ENCODE data around the gene TSPEAR. TPM values are rescaled to one million over a fixed set of nuclear protein-coding genes. Genes with fewer than 3 reads are reported as not detected.

Gene TSPEAR
- total and polyA plus RNA-seq, 2 donors (not counting 1 experiment from before 2014, with no cell fraction given), result not detected

DNA sequence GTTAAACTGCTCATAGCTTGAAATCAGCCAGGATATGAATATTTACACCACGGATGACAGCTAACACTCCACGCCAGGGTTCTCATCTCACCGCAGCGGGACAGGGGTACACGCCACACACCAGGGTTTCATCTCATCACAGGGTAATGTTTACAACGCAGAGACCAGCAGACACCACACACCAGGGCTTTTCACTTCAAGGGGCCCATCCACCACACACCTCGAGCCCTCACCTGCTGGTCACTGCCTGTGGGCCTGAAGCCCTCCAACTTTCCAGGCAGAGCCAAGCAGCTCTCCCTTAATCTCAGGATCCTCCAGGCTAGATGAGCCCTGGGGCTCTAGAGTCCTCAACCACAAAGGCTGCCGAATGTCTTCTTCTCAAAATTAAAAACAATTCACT, 15.7 kb downstream of the TSPEAR start:
- Histone ChIP-seq H3K9me3 (ENCODE audit: control insufficient read depth, insufficient read depth, low read depth, low read length) (no peaks in the 10 kb centered on the region), H3K36me3 (ENCODE audit: control insufficient read depth, insufficient read depth, low read length) (no peaks in the 10 kb centered on the region), H3K9ac (ENCODE audit: insufficient read depth, low read length) (no peak overlapping the region), H3K4me3 (replicated peaks in 1 of 4; ENCODE audit: control extremely low read depth in 1 of 4, insufficient read depth in 1 of 4, low read depth in 3 of 4, low read length in 4 of 4) (no peak overlapping the region), H2AFZ (ENCODE audit: low read length) (no peak overlapping the region), H4K20me1 (ENCODE audit: control insufficient read depth, extremely low read depth, insufficient read depth, low read length) (no peaks in the 10 kb centered on the region), H3K27me3 (ENCODE audit: control insufficient read depth, insufficient read depth, low read length) (peaks cover 5% of the 10 kb centered on the region), H3K4me1 (ENCODE audit: control insufficient read depth, extremely low read depth, insufficient read depth, low read length) (no peaks in the 10 kb centered on the region), H3K79me2 (ENCODE audit: control insufficient read depth, insufficient read depth, low read length) (no peaks in the 10 kb centered on the region), H3K4me2 (ENCODE audit: extremely low read depth, insufficient read depth, low read length) (no peak overlapping the region), H3K27ac (ENCODE audit: insufficient read depth, low read length) (no peak overlapping the region)
- no peak for DNase-seq (ENCODE audit: low read depth in 2 of 2)
- TF ChIP-seq, protein P1, sequence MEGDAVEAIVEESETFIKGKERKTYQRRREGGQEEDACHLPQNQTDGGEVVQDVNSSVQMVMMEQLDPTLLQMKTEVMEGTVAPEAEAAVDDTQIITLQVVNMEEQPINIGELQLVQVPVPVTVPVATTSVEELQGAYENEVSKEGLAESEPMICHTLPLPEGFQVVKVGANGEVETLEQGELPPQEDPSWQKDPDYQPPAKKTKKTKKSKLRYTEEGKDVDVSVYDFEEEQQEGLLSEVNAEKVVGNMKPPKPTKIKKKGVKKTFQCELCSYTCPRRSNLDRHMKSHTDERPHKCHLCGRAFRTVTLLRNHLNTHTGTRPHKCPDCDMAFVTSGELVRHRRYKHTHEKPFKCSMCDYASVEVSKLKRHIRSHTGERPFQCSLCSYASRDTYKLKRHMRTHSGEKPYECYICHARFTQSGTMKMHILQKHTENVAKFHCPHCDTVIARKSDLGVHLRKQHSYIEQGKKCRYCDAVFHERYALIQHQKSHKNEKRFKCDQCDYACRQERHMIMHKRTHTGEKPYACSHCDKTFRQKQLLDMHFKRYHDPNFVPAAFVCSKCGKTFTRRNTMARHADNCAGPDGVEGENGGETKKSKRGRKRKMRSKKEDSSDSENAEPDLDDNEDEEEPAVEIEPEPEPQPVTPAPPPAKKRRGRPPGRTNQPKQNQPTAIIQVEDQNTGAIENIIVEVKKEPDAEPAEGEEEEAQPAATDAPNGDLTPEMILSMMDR (conservative IDR thresholded peaks at IDR 0.05 in 1 of 2, IDR thresholded peaks at IDR 0.05 in 1 of 2; ENCODE audit: low read depth in 1 of 2, low read length in 2 of 2), result no peak
- TF ChIP-seq EZH2 (IDR thresholded peaks at IDR 0.05; ENCODE audit: low read length, missing control alignments), result no peak

DNA sequence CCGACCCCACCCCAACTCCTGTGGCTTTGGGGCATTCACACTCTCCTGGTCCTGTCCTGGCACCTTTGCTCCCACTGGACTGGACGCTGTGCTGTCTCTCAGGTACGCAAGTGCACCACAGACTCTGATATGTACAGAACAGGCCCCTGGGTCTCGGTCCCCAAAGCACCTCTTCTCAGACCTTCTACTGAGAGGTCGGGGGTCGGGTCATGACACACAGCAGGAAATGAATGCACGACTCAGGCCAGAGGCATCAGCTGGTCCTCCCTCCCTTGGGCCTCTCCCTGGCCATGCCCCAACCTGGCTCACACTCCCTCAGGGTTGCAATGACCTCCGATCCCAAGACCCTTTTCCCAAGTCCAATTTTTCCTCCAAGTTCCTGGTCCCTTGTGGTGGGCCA, 16.2 kb downstream of the TSPEAR start:
- TF ChIP-seq, protein P1 (conservative IDR thresholded peaks at IDR 0.05 in 1 of 2, IDR thresholded peaks at IDR 0.05 in 1 of 2; ENCODE audit: low read depth in 1 of 2, low read length in 2 of 2), result no peak
- no peak for TF ChIP-seq EZH2 (IDR thresholded peaks at IDR 0.05; ENCODE audit: low read length, missing control alignments)
- Histone ChIP-seq H4K20me1 (ENCODE audit: control insufficient read depth, extremely low read depth, insufficient read depth, low read length) (no peaks in the 10 kb centered on the region), H3K9me3 (ENCODE audit: control insufficient read depth, insufficient read depth, low read depth, low read length) (no peaks in the 10 kb centered on the region), H3K79me2 (ENCODE audit: control insufficient read depth, insufficient read depth, low read length) (no peaks in the 10 kb centered on the region), H3K4me3 (replicated peaks in 1 of 4; ENCODE audit: control extremely low read depth in 1 of 4, insufficient read depth in 1 of 4, low read depth in 3 of 4, low read length in 4 of 4) (no peak overlapping the region), H3K4me2 (ENCODE audit: extremely low read depth, insufficient read depth, low read length) (no peak overlapping the region), H3K27me3 (ENCODE audit: control insufficient read depth, insufficient read depth, low read length) (peaks cover 5% of the 10 kb centered on the region), H3K9ac (ENCODE audit: insufficient read depth, low read length) (no peak overlapping the region), H2AFZ (ENCODE audit: low read length) (no peak overlapping the region), H3K27ac (ENCODE audit: insufficient read depth, low read length) (no peak overlapping the region), H3K36me3 (ENCODE audit: control insufficient read depth, insufficient read depth, low read length) (no peaks in the 10 kb centered on the region), H3K4me1 (ENCODE audit: control insufficient read depth, extremely low read depth, insufficient read depth, low read length) (no peaks in the 10 kb centered on the region)
- DNase-seq (ENCODE audit: low read depth in 2 of 2), result no peak

DNA sequence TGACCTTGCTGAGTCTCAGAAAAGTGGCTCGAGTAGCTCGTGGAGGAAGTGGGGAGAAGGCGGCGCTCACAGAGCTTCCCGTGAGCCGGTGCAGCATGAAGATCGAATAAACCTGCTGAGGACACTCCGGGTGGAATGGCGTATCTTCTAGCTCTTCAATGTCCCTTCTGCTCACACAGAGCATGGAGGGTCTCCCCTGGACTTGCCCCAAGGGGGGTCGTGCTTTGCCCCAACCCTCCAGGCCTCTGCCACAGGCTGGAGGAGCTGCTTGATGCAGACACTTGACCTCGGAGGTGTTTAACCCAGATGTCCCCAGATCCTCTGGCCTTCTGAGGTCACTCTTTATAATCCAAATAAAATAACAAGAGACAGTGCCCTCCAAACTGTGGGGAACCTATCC, 16.6 kb downstream of the TSPEAR start:
- H3K36me3 ChIP-seq (ENCODE audit: control insufficient read depth, insufficient read depth, low read length), result no peaks in the 10 kb centered on the region
- TF ChIP-seq, protein P1 (conservative IDR thresholded peaks at IDR 0.05 in 1 of 2, IDR thresholded peaks at IDR 0.05 in 1 of 2; ENCODE audit: low read depth in 1 of 2, low read length in 2 of 2), result no peak
- TF ChIP-seq EZH2 (IDR thresholded peaks at IDR 0.05; ENCODE audit: low read length, missing control alignments), result no peak

More for the DNA sequence above, 16.6 kb downstream of the TSPEAR start:
- Histone ChIP-seq H3K4me1 (ENCODE audit: control insufficient read depth, extremely low read depth, insufficient read depth, low read length) (no peaks in the 10 kb centered on the region), H3K9me3 (ENCODE audit: control insufficient read depth, insufficient read depth, low read depth, low read length) (no peaks in the 10 kb centered on the region), H3K27me3 (ENCODE audit: control insufficient read depth, insufficient read depth, low read length) (peaks cover 5% of the 10 kb centered on the region), H3K4me2 (ENCODE audit: extremely low read depth, insufficient read depth, low read length) (no peak overlapping the region), H3K79me2 (ENCODE audit: control insufficient read depth, insufficient read depth, low read length) (no peaks in the 10 kb centered on the region), H3K9ac (ENCODE audit: insufficient read depth, low read length) (no peak overlapping the region), H4K20me1 (ENCODE audit: control insufficient read depth, extremely low read depth, insufficient read depth, low read length) (no peaks in the 10 kb centered on the region), H3K27ac (ENCODE audit: insufficient read depth, low read length) (no peak overlapping the region), H2AFZ (ENCODE audit: low read length) (no peak overlapping the region), H3K4me3 (replicated peaks in 1 of 4; ENCODE audit: control extremely low read depth in 1 of 4, insufficient read depth in 1 of 4, low read depth in 3 of 4, low read length in 4 of 4) (no peak overlapping the region)
- DNase-seq (ENCODE audit: low read depth in 2 of 2), result no peak

Data from fibroblast of lung (primary cell).